Pancreas (tissue), 10 donors: ENCODE results near the gene ANKRD40CL. TPM values are rescaled to one million over a fixed set of nuclear protein-coding genes. Genes with fewer than 3 reads are reported as not detected.
"Not testable (repeated sequence)": the region's sequence is repeated elsewhere in the genome, so short reads cannot be mapped to it uniquely, and the experiment has no call there.

Source experiments
- ATAC-seq, 4 donors: fragments of 200-7000 bp; cut with Tn5 transposase; one replicate each; pipeline versions ENCODE4 v1.8.0 to v1.9.1; 2020; ENCODE audit warnings: mild to moderate bottlenecking in 4 of 4, moderate library complexity in 4 of 4
- DNase-seq, 6 donors: peaks; one replicate each; pipeline ENCODE4 v3.0.0-alpha.2; 2020
- FAIRE-seq: peaks from 2 replicates; lab custom pipeline; 2012; peaks lifted over from hg19 to GRCh38; lab: Jason Lieb, UNC
- H3K27ac ChIP-seq, 4 donors: fragments of 200-600 bp; sonication (generic); 1 replicate in 3 of 4; 2 replicates in 1 of 4; pipeline versions ENCODE4 v1.5.0 to v1.8.0; 2020
- H3K27me3 ChIP-seq, 4 donors: fragments of 200-600 bp; one replicate each; pipeline ENCODE4 v1.8.0; 2021
- H3K36me3 ChIP-seq, 3 donors: fragments of 200-600 bp; sonication (generic) in 1 of 3; one replicate each; pipeline versions ENCODE4 v1.5.0 to v1.8.0; 2020 to 2021
- H3K4me1 ChIP-seq, 3 donors: fragments of 200-600 bp; one replicate each; pipeline ENCODE4 v1.8.0; 2021
- H3K4me3 ChIP-seq, 4 donors: fragments of 200-600 bp; sonication (generic) in 2 of 4; one replicate each; pipeline versions ENCODE4 v1.5.0 to v1.8.0; 2020 to 2021
- H3K9me3 ChIP-seq, 4 donors: fragments of 200-600 bp; one replicate each; pipeline ENCODE4 v1.8.0; 2021
- WGBS, 2 donors: extraction: QIAGEN DNeasy Blood & Tissue Kit; methylation state at CpG; one replicate each; pipeline ENCODE4 v1.1.7; 2013; 5-methylcytosine and 5-hydroxymethylcytosine counted together
- intact Hi-C, 3 donors: fragments of 100-400 bp; cut with DNase I; formaldehyde crosslinking; loops; one replicate each; pipeline versions ENCODE4 v1.11.1 to v1.14.2; 2022
- polyA plus RNA-seq, 2 donors: library from polyadenylated mRNA; stranded (reverse); fragments of 200-250 nt; gene quantifications; one replicate each; pipeline ENCODE4 v1.2.3, GENCODE V29; 2013
- total RNA-seq, 6 donors: library from RNA; stranded (reverse); fragmentation: NEBNext Ultra II Directional in 4 of 6; extraction: Animal tissue kit (Norgen Biotek cat#: 25700) in 4 of 6; gene quantifications; one replicate each; pipeline versions ENCODE4 v1.2.1 to v1.2.4, GENCODE V29; 2021 to 2023
- TF ChIP-seq, protein P1 (sequence below), 4 donors: fragments of 200-600 bp; sonication (generic) in 3 of 4; IDR thresholded peaks; one replicate each; pipeline versions ENCODE4 v1.5.0 to v1.8.0; 2021; ENCODE audit warnings: antibody characterized with exemption in 4 of 4
- donor health status: healthy with polysubstance abuse.
- donor health status: DM: no; HTN: no; CAD: no; lungs with moderate emphysema.
- donor health status: DM: no; HTN: no; CAD: no.
- donor health status: control.
- donor health status: control.
- donor health status: Bipolar disorder and iron deficiency.
- donor health status: DM: yes; HTN: yes; CAD: no.
- donor health status: DM: no; HTN: no; CAD: no.
- donor health status: DM: no; HTN: no; CAD: no.
- donor health status: DM: yes; HTN: yes; CAD: no.

ANKRD40CL gene
- total and polyA plus RNA-seq, 8 donors: 0.16 to 0.46 (median 0.19) TPM; not detected in 5

DNA sequence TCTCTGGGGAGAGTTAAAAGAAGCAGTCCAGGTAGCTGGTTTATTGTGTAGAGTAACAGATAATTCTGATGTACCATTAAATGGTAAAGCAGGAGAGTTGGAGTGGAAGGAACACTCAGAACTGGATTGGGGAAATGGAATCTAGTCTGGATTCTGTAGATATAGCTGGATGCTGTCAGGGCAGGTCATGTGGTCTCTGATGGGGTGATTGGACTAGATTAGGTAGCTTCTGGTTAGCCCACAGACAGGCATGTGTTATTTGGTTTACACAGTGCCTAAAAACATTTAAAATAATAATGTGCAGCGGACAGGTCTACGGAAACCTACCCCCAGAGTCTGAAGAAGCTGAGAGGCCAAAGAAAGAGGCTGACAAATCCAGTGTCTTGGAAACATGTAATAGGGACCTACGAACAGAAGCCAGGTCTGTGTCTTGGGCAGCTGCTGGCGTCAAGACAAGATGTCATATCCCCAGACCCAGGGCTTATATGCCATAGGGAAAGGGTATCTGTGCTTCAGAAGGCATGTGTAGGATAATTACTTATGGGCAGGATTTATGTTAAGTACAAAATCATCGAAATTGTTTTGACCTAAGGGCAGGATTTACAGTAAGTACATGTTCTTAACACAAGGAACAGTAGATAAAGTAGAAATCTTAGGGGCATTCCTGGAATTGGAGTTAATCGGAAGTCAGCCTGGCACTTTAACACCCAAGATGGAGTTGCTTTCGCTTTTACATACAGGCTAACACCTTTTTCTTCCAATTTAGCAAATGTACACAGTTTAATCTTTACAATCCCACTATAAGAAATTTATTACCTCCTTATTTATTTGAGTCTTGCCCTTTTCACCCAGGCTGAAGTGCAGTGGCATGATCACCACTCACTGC, 35.5 kb downstream of the ANKRD40CL start:
- ATAC-seq (peak in 3 of 4 donors; percentile 33 to 47 (median 38)), FAIRE-seq (no peak), DNase-seq (no peak)
- intact Hi-C loops: no loop called here
- Histone ChIP-seq H3K9me3 (no peaks in the 10 kb centered on the region), H3K4me1 (peaks cover 15 to 39% (median 15%) of the 10 kb centered on the region in 3 donors), H3K4me3 (no peak overlapping the region), H3K36me3 (no peaks in the 10 kb centered on the region), H3K27me3 (no peaks in the 10 kb centered on the region), H3K27ac (no peak overlapping the region)
- TF ChIP-seq, protein P1, sequence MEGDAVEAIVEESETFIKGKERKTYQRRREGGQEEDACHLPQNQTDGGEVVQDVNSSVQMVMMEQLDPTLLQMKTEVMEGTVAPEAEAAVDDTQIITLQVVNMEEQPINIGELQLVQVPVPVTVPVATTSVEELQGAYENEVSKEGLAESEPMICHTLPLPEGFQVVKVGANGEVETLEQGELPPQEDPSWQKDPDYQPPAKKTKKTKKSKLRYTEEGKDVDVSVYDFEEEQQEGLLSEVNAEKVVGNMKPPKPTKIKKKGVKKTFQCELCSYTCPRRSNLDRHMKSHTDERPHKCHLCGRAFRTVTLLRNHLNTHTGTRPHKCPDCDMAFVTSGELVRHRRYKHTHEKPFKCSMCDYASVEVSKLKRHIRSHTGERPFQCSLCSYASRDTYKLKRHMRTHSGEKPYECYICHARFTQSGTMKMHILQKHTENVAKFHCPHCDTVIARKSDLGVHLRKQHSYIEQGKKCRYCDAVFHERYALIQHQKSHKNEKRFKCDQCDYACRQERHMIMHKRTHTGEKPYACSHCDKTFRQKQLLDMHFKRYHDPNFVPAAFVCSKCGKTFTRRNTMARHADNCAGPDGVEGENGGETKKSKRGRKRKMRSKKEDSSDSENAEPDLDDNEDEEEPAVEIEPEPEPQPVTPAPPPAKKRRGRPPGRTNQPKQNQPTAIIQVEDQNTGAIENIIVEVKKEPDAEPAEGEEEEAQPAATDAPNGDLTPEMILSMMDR (IDR thresholded peaks at IDR 0.05): no peak
- WGBS, 2 donors: 62 to 66% methylated on average over 7 of the region's 7 CpGs

DNA sequence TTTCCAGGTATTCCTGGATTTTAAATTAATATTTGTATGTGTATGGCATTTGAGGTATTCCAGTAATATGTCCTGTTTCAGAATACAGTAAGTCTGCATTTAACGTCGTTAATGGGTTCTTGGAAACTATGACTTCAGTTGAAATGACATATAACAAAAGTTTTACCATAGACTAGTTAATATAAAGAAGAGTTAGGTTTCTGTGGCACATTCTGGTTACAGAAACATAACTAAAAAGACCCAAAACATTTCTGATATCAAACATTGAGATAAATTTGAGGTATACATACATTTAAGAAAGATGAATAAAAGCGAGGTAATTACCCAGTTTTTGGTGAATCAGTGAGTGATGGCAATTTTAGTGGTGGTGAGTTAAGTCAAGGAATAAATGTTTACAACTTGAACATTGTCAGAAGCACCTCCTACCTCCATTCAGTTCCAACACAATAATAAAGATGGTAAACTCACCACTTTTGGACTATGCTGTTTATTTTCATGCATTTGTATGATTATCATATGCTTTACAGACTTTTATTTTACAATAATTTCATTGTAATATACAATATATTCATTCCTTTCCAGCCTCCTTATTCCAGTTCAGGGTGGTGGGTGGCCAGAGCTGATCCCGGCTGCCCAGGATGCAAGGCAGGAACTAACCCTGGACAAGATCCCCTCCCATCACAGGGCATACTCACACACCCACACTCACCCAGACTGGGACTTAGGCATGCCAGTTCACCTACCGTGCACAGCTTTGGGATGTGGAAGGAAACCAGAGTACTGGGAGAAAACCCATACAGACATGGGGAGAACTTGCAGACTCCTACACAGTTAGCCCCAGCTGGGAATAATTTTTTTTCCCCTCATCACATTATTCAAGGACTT, 38.2 kb downstream of the ANKRD40CL start:
- FAIRE-seq (no peak), ATAC-seq (no peak), DNase-seq (no peak)
- Histone ChIP-seq H3K4me3 (no peak overlapping the region), H3K4me1 (peaks cover 19 to 60% (median 32%) of the 10 kb centered on the region in 3 donors), H3K27ac (no peak overlapping the region), H3K27me3 (no peaks in the 10 kb centered on the region), H3K36me3 (no peaks in the 10 kb centered on the region), H3K9me3 (no peaks in the 10 kb centered on the region)
- intact Hi-C loops: no loop called here
- 60% methylated on average over 5 of the region's 5 CpGs for WGBS, 2 donors
- TF ChIP-seq, protein P1 (IDR thresholded peaks at IDR 0.05): no peak

DNA sequence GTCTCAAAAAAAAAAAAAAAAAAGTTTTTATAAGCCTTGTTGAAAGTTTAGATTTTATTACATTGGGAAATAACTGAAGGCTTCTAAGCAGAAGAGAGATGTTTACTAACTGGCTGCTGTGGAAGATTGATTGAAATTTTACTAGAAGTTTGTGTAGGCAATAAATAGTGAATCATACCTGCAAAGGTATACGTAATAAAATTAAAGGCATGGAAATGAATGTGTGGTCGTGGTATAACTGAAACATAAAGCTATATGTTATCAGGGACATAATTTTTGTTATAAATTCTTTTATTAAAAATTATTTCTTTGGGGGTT, 39.2 kb downstream of the ANKRD40CL start:
- H3K27ac ChIP-seq: no peak overlapping the region
- H3K4me1 ChIP-seq: peaks cover 24 to 70% (median 32%) of the 10 kb centered on the region in 3 donors
- TF ChIP-seq, protein P1 (IDR thresholded peaks at IDR 0.05): no peak
- no peak for ATAC-seq
- FAIRE-seq: no peak
- H3K36me3 ChIP-seq: no peaks in the 10 kb centered on the region
- no peaks in the 10 kb centered on the region for H3K9me3 ChIP-seq
- 63 to 66% methylated on average over 2 of the region's 2 CpGs for WGBS, 2 donors
- no peaks in the 10 kb centered on the region for H3K27me3 ChIP-seq
- no peak for DNase-seq
- intact Hi-C loops: no loop called here
- no peak overlapping the region for H3K4me3 ChIP-seq

DNA sequence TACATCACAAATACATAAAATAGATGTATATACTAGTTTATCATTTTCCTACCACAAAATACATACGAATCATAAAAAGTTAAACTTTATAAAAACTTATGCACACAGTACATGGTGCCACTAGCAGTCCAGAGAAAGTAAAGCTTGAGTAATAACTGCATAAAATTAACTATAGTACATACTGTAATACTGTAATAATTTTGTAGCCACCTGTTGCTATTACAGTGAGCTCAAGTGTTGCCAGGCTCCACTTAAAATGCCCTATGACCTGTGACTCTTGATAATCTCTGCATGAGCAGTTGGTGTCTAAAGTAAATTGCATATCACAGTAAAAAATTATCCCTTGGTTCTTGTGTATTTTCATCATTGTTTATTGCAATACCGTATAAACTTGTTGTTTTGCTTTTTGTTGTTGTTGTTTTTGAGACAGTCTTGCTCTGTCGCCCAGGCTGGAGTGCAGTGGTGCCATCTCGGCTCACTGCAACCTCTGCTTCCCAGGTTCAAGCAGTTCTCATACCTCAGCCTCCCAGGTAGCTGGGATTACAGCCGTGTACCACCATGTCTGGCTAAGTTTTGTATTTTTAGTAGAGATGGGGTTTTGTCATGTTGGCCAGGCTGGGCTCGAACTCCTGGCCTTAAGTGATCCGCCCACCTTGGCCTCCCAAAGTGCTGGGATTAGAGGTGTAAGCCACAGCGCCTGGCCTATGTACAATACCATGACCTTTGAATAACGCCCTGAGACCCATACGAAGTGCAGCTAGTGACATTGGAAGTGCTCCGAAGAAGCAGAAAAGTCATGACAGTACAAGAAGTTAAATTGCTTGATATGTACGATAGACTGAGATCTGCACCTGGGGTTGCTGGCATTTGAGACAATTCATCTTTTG, 41.3 kb downstream of the ANKRD40CL start:
- no peak for FAIRE-seq
- Histone ChIP-seq H3K27ac (no peak overlapping the region), H3K27me3 (no peaks in the 10 kb centered on the region), H3K9me3 (no peaks in the 10 kb centered on the region), H3K4me3 (no peak overlapping the region), H3K36me3 (no peaks in the 10 kb centered on the region), H3K4me1 (peaks cover 24 to 81% (median 47%) of the 10 kb centered on the region in 3 donors)
- TF ChIP-seq, protein P1 (IDR thresholded peaks at IDR 0.05): no peak
- ATAC-seq: peak in 2 of 4 donors; percentile 29 to 36
- no peak for DNase-seq
- intact Hi-C loops: no loop called here
- 56 to 57% methylated on average over 12 of the region's 12 CpGs for WGBS, 2 donors

DNA sequence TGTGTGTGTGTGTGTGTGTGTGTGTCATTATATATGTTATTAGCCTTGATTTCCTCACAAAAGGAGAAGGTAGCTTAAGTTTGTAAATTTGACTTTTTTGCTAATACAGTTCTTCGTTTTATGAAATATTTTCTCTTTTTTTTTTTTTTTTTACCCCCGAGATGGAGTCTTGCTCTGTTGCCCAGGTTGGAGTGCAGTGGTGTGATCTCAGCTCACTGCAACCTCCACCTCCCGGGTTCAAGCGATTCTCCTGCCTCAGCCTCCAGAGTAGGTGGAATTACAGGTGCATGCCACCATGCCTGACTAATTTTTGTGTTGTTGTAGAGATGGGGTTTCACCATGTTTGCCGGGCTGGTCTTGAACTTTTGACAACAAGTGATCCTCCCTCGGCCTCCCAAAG, 42.7 kb downstream of the ANKRD40CL start:
- 91% methylated on average over 6 of the region's 6 CpGs for WGBS, 2 donors
- H3K27me3 ChIP-seq, DNase-seq, intact Hi-C loops, H3K27ac ChIP-seq, H3K4me3 ChIP-seq, ATAC-seq, H3K36me3 ChIP-seq, H3K9me3 ChIP-seq, FAIRE-seq: not testable (repeated sequence)
- peaks cover 24 to 69% (median 39%) of the 10 kb centered on the region in 3 donors for H3K4me1 ChIP-seq
